Fibroblast of lung (primary cell): Measurements from ENCODE around the gene CCDC71.

Experiments
- EZH2 ChIP-seq: IDR thresholded peaks from 2 replicates; pipeline ENCODE4 v1.5.1; 2012; ENCODE audit warnings: low read length, control low read depth, mild to moderate bottlenecking; ENCODE audit errors: missing control alignments
- TF ChIP-seq, protein P1 (sequence below), 2 donors: IDR thresholded peaks in 1 of 2; conservative IDR thresholded peaks in 1 of 2; 1 replicate in 1 of 2; 2 replicates in 1 of 2; pipeline ENCODE4 v1.5.1; 2011 to 2012; ENCODE audit warnings: low read length in 2 of 2, control low read depth in 1 of 2, inconsistent platforms in 1 of 2, low read depth in 1 of 2, mild to moderate bottlenecking in 1 of 2

DNA sequence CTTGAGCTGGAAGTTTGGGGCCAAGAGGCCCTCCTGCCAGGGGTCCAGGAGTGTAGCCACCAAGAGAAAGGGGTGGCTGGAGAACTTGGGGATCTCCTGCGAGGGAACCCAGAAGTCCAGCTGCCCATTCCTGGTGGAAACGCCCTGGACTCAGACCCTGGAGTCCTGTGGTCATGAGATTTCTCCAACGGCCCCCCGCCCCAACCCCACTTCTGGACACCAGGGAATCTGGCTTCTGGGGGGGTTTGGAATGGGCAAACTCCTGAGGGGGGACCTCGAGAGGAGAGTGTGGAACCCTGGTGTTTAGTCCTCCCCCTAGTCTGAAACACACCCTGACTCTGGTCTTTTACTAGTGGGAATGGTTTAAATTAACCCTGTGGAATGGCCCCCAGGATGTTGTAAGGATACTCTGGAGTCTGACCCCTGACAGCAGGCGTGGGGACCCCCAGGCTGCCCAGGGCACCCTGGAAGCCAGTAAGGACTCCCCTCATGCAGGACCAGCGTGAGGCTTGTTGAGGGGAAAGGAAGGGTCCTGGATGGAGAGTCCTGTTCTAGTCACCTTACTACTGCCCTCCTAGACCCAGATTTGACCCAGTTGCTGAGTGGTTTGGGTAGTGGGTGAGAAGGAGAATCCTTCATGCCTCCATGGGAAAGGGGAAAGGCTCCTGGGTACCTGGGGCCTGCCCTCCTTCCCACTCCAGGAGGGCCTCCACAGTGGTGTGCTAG, 5.8 kb upstream of the CCDC71 start:
- TF ChIP-seq, protein P1, sequence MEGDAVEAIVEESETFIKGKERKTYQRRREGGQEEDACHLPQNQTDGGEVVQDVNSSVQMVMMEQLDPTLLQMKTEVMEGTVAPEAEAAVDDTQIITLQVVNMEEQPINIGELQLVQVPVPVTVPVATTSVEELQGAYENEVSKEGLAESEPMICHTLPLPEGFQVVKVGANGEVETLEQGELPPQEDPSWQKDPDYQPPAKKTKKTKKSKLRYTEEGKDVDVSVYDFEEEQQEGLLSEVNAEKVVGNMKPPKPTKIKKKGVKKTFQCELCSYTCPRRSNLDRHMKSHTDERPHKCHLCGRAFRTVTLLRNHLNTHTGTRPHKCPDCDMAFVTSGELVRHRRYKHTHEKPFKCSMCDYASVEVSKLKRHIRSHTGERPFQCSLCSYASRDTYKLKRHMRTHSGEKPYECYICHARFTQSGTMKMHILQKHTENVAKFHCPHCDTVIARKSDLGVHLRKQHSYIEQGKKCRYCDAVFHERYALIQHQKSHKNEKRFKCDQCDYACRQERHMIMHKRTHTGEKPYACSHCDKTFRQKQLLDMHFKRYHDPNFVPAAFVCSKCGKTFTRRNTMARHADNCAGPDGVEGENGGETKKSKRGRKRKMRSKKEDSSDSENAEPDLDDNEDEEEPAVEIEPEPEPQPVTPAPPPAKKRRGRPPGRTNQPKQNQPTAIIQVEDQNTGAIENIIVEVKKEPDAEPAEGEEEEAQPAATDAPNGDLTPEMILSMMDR (conservative IDR thresholded peaks at IDR 0.05 in 1 of 2, IDR thresholded peaks at IDR 0.05 in 1 of 2; ENCODE audit: low read depth in 1 of 2, low read length in 2 of 2), result no peak
- TF ChIP-seq EZH2, result no peak
